Activated CD8-positive, alpha-beta memory T cell treated with anti-CD3 and anti-CD28 coated beads for 48 hours (primary cell): ENCODE data around the gene CRYBA4.

Experiments used
- DNase-seq, 3 experiments: peaks; one replicate each; pipeline ENCODE4 v3.0.0-alpha.2; 2020; ENCODE audit warnings: low read depth in 2 of 3, low spot score in 2 of 3

The CRYBA4 gene

GRCh38 chr22:26620197-26620596 is 1.6 kb upstream of the CRYBA4 start:
- no peak for DNase-seq

- DNase-seq: no peak
Measured at GRCh38 chr22:26623984-26624383, 2.2 kb downstream of the CRYBA4 start.

- DNase-seq: no peak
Measured at GRCh38 chr22:26624803-26625202, 3.0 kb downstream of the CRYBA4 start.

GRCh38 chr22:26629988-26630761 is 8.4 kb downstream of the CRYBA4 start:
- no peak for DNase-seq

- DNase-seq: no peak
Measured at GRCh38 chr22:26631282-26631681, 9.5 kb downstream of the CRYBA4 start.

GRCh38 chr22:26632422-26633155 is 10.8 kb downstream of the CRYBA4 start:
- DNase-seq: no peak

GRCh38 chr22:26634189-26634588 is 12.4 kb downstream of the CRYBA4 start:
- DNase-seq: no peak

GRCh38 chr22:26635117-26635516 is 13.4 kb downstream of the CRYBA4 start:
- no peak for DNase-seq

GRCh38 chr22:26636296-26636695 is 14.5 kb downstream of the CRYBA4 start:
- no peak for DNase-seq

- peak; percentile 55 to 71 (median 61) for DNase-seq
Measured at GRCh38 chr22:26642465-26643417, 21.0 kb downstream of the CRYBA4 start.

- no peak for DNase-seq
Measured at GRCh38 chr22:26643418-26644100, 21.8 kb downstream of the CRYBA4 start.

GRCh38 chr22:26646158-26646557 is 24.4 kb downstream of the CRYBA4 start:
- no peak for DNase-seq

GRCh38 chr22:26648011-26648497 is 26.3 kb downstream of the CRYBA4 start:
- peak in 1 of 3 experiments; percentile 25 for DNase-seq

GRCh38 chr22:26648528-26649388 is 27.0 kb downstream of the CRYBA4 start:
- no peak for DNase-seq

- no peak for DNase-seq
Measured at GRCh38 chr22:26650722-26651421, 29.1 kb downstream of the CRYBA4 start.

GRCh38 chr22:26651815-26652214 is 30.1 kb downstream of the CRYBA4 start:
- DNase-seq: no peak

- DNase-seq: peak in 1 of 3 experiments; percentile 26
Measured at GRCh38 chr22:26656891-26657851, 35.4 kb downstream of the CRYBA4 start, which contains the start of gene MIAT. Gene MIAT, plus strand, starts transcription at chr22:26657588.

- DNase-seq: no peak
Measured at GRCh38 chr22:26658161-26658560, 36.4 kb downstream of the CRYBA4 start.
